Measurements from ENCODE around the gene TMEM184A. TPM values are rescaled to one million over a fixed set of nuclear protein-coding genes. Genes with fewer than 3 reads are reported as not detected.

TMEM184A gene
- total and polyA plus RNA-seq, 10 of the 15 experiments (the other 5 are each of a cell fraction or from before 2014, with no cell fraction given): 0.04 to 0.15 TPM; not detected in 8

DNA sequence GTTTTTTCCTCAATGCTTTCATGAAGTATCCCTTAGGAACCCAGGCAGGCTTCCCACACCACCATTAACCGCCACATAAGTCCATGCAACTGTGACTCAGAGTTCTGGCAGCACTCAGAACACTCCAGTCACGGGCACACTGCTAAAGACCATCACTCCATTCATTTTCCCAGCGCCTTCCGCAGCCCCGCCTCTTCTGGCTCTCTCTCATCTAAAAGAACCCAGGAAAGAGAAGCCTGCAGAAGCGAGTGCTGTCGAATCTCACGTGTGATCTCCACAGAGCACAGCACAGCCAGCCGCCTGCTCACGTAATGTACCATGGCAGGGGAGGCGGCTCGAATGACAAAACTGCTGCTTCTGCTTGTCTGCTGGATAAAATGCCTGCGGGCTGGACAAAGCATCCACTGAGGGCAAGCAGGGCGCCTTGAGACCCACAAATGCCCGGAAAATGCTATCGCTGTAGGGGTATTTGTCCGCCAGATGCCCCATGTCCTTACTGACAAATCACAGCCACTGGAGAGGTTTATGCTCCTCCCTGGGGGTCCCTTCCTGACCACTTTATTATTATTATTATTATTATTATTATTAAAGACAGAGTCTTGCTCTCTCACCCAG is 12.0 kb upstream of the TMEM184A start:
- H3K36me3 ChIP-seq (ENCODE audit: control insufficient read depth in 2 of 2, insufficient read depth in 2 of 2, low read length in 1 of 2): peaks cover 4 to 8% of the 10 kb centered on the region in 2 experiments; a peak in 3 of 4 replicates
- FAIRE-seq (no peak), ATAC-seq (no peak), DNase-seq (ENCODE audit: low read depth, low spot score) (no peak)
- in situ Hi-C loops (cut with MboI) (no loop called here), intact Hi-C loops (cut with micrococcal nuclease; ENCODE audit: unreplicated experiment) (loop anchor here (5.0 kb wide), 1 partner anchor 66 kb away; the partner anchor contains the start of gene INTS1)
- RAD21 ChIA-PET (ENCODE audit: unreplicated experiment): no interaction called here
- H3K4me1 ChIP-seq (ENCODE audit: control insufficient read depth, insufficient read depth, low read length): no peaks in the 10 kb centered on the region; the same call in 1 of the 2 replicates
- WGBS (ENCODE audit: insufficient coverage, insufficient replicate concordance, low lambda C conversion rate, missing lambda C conversion rate): 92% methylated on average over 17 of the region's 17 CpGs
- no peaks in the 10 kb centered on the region for H3K9me3 ChIP-seq (replicated peaks; ENCODE audit: control insufficient read depth, insufficient read depth, low read length)
- no peak overlapping the region for H3K9ac ChIP-seq (ENCODE audit: control insufficient read depth, insufficient read depth, low read length)
- peaks cover 15% of the 10 kb centered on the region for H3K79me2 ChIP-seq (ENCODE audit: control insufficient read depth, insufficient read depth, low read length)
- 0 out of 2 replicates have a peak overlapping the region, but pooled peaks have one; percentile 8 for H3K4me2 ChIP-seq (ENCODE audit: control insufficient read depth, insufficient read depth)
- no peaks in the 10 kb centered on the region for H4K20me1 ChIP-seq (ENCODE audit: control insufficient read depth, insufficient read depth)
- no peak overlapping the region; the same call in 1 of the 2 replicates for H3K4me3 ChIP-seq
- CTCF ChIA-PET: no interaction called here
- no peak overlapping the region for H2AFZ ChIP-seq (ENCODE audit: control insufficient read depth, low read depth, low read length)
- SMC1A ChIA-PET (ENCODE audit: uncharacterized antibody, unreplicated experiment): no interaction called here
- H3K27ac ChIP-seq (ENCODE audit: control insufficient read depth, insufficient read depth): no peak overlapping the region
- POLR2A ChIA-PET: no interaction called here
- BruUV-seq (replicated peaks): no TSS peak
- H3K27me3 ChIP-seq (replicated peaks in 1 of 2; ENCODE audit: control insufficient read depth in 2 of 2, insufficient read depth in 2 of 2, low read length in 1 of 2): no peaks in the 10 kb centered on the region
- TF ChIP-seq MXI1 (IDR thresholded peaks at IDR 0.05; ENCODE audit: low read depth, low read length): no peak
- TF ChIP-seq, protein P1, sequence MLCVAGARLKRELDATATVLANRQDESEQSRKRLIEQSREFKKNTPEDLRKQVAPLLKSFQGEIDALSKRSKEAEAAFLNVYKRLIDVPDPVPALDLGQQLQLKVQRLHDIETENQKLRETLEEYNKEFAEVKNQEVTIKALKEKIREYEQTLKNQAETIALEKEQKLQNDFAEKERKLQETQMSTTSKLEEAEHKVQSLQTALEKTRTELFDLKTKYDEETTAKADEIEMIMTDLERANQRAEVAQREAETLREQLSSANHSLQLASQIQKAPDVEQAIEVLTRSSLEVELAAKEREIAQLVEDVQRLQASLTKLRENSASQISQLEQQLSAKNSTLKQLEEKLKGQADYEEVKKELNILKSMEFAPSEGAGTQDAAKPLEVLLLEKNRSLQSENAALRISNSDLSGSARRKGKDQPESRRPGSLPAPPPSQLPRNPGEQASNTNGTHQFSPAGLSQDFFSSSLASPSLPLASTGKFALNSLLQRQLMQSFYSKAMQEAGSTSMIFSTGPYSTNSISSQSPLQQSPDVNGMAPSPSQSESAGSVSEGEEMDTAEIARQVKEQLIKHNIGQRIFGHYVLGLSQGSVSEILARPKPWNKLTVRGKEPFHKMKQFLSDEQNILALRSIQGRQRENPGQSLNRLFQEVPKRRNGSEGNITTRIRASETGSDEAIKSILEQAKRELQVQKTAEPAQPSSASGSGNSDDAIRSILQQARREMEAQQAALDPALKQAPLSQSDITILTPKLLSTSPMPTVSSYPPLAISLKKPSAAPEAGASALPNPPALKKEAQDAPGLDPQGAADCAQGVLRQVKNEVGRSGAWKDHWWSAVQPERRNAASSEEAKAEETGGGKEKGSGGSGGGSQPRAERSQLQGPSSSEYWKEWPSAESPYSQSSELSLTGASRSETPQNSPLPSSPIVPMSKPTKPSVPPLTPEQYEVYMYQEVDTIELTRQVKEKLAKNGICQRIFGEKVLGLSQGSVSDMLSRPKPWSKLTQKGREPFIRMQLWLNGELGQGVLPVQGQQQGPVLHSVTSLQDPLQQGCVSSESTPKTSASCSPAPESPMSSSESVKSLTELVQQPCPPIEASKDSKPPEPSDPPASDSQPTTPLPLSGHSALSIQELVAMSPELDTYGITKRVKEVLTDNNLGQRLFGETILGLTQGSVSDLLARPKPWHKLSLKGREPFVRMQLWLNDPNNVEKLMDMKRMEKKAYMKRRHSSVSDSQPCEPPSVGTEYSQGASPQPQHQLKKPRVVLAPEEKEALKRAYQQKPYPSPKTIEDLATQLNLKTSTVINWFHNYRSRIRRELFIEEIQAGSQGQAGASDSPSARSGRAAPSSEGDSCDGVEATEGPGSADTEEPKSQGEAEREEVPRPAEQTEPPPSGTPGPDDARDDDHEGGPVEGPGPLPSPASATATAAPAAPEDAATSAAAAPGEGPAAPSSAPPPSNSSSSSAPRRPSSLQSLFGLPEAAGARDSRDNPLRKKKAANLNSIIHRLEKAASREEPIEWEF (IDR thresholded peaks at IDR 0.05; ENCODE audit: insufficient replicate concordance, low read depth, low read length): no peak
- TF ChIP-seq, protein P2, sequence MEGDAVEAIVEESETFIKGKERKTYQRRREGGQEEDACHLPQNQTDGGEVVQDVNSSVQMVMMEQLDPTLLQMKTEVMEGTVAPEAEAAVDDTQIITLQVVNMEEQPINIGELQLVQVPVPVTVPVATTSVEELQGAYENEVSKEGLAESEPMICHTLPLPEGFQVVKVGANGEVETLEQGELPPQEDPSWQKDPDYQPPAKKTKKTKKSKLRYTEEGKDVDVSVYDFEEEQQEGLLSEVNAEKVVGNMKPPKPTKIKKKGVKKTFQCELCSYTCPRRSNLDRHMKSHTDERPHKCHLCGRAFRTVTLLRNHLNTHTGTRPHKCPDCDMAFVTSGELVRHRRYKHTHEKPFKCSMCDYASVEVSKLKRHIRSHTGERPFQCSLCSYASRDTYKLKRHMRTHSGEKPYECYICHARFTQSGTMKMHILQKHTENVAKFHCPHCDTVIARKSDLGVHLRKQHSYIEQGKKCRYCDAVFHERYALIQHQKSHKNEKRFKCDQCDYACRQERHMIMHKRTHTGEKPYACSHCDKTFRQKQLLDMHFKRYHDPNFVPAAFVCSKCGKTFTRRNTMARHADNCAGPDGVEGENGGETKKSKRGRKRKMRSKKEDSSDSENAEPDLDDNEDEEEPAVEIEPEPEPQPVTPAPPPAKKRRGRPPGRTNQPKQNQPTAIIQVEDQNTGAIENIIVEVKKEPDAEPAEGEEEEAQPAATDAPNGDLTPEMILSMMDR (IDR thresholded peaks at IDR 0.05 in 2 of 3, conservative IDR thresholded peaks at IDR 0.05 in 1 of 3; ENCODE audit: control insufficient read depth in 2 of 3, extremely low read depth in 1 of 3, insufficient read depth in 1 of 3, low read depth in 3 of 3, low read length in 3 of 3): no peak

Data from GM12878 (cell line).